ENCODE results near the gene RAB22A. TPM values are rescaled to one million over a fixed set of nuclear protein-coding genes. Genes with fewer than 3 reads are reported as not detected.

RAB22A gene
- total and polyA plus RNA-seq, 2 of the 4 experiments (the other 2 are of a cell fraction) = 8.2 to 8.4 TPM

DNA sequence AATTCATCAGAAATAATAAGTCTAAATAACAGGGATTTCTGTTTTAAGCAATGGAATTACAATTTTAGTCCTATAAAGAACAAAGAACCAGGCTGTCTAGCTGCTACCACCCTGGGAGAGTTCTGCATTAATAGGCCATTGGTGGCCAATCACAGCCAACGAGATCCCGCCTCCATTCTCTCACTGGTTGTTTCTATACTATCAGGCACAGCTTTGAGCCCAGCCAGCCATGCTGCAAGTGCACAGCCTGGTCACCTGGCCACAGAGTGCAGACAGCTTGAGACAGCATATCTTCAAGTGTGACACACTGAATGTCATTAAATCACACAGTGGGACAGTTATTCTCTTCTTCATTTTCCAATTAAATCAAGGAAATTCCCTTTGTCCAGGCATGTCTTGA is 16.1 kb upstream of the RAB22A start:
- Histone ChIP-seq H3K27ac (ENCODE audit: insufficient read depth, low read length) (no peak overlapping the region), H4K5ac (ENCODE audit: low read depth, low read length) (no peak overlapping the region), H3K56ac (ENCODE audit: extremely low read depth, insufficient read depth, low read length) (no peak overlapping the region), H2BK120ac (ENCODE audit: low read depth, low read length) (no peak overlapping the region), H3K79me1 (ENCODE audit: low read depth in 1 of 2, low read length in 2 of 2) (peaks cover 43 to 80% of the 10 kb centered on the region in 2 experiments), H4K20me1 (ENCODE audit: insufficient read depth, low read length) (peaks cover 38% of the 10 kb centered on the region), H3K9me1 (ENCODE audit: insufficient read depth, low read length) (peaks cover 9% of the 10 kb centered on the region; the same call in 1 of the 2 replicates), H3K23ac (ENCODE audit: low read depth, low read length) (no peak overlapping the region), H3K4me3 (ENCODE audit: insufficient read depth, low read depth, low read length) (no peak overlapping the region), H3K4ac (ENCODE audit: low read depth, low read length) (no peak overlapping the region), H4K8ac (ENCODE audit: low read depth in 2 of 2, low read length in 2 of 2) (no peak overlapping the region), H3K9me3 (ENCODE audit: control insufficient read depth, insufficient read depth, low read length) (no peaks in the 10 kb centered on the region), H2BK5ac (ENCODE audit: low read depth, low read length, poor library complexity, severe bottlenecking) (no peak overlapping the region), H3K9ac (ENCODE audit: low read depth, low read length) (no peak overlapping the region), H3K27me3 (ENCODE audit: control insufficient read depth, insufficient read depth, low read length) (no peaks in the 10 kb centered on the region), H3K14ac (replicated peaks; ENCODE audit: low read depth, low read length) (no peak overlapping the region), H3K4me1 (ENCODE audit: control insufficient read depth, insufficient read depth, low read length) (peaks cover 4% of the 10 kb centered on the region), H3K18ac (ENCODE audit: low read depth, low read length) (no peak overlapping the region), H2BK15ac (ENCODE audit: low read depth, low read length) (no peak overlapping the region), H4K91ac (ENCODE audit: insufficient read depth, low read depth, low read length) (no peak overlapping the region), H3K36me3 (ENCODE audit: control insufficient read depth, insufficient read depth, low read length) (peaks cover 4% of the 10 kb centered on the region), H3K4me2 (ENCODE audit: low read depth, low read length) (no peak overlapping the region), H2AFZ (replicated peaks; ENCODE audit: low read length, poor library complexity) (no peak overlapping the region), H2AK9ac (replicated peaks; ENCODE audit: low read depth, low read length, poor library complexity) (peak overlapping the region; percentile 46), H2BK20ac (ENCODE audit: low read depth, low read length) (no peak overlapping the region), H2AK5ac (ENCODE audit: low read depth, low read length) (no peak overlapping the region)
- 100% methylated on average over 1 of the region's 2 CpGs; no CpG with 5 or more reads in 1 of the 2 experiments for WGBS, 2 experiments (ENCODE audit: extremely low coverage in 2 of 2, insufficient read length in 1 of 2)
- intact Hi-C loops (cut with micrococcal nuclease) (loop anchor here (5.0 kb wide), 1 partner anchor 36 kb away; no protein-coding TSS in a partner anchor), in situ Hi-C loops (cut with MboI; ENCODE audit: low sequenced_read_pairs) (no loop called here), dilution Hi-C loops (cut with HindIII; ENCODE audit: low sequenced_read_pairs, unreplicated experiment) (no loop called here)
- DNase-seq (no peak), ATAC-seq (ENCODE audit: low read depth) (no peak)
- BruUV-seq (replicated peaks) = no TSS peak
- ChIA-PET CTCF (no interaction called here), POLR2A (ENCODE audit: unreplicated experiment) (no interaction called here)
- TF ChIP-seq USF2 (IDR thresholded peaks at IDR 0.05; ENCODE audit: low read depth, low read length) (no peak), NFE2L2 (IDR thresholded peaks at IDR 0.05; ENCODE audit: low read depth, low read length) (no peak), MXI1 (IDR thresholded peaks at IDR 0.05; ENCODE audit: borderline replicate concordance, low read depth, low read length) (no peak), FOS (IDR thresholded peaks at IDR 0.05; ENCODE audit: low read depth, low read length) (no peak), CTCF (conservative IDR thresholded peaks at IDR 0.05; ENCODE audit: low read depth, low read length) (no peak), RAD21 (IDR thresholded peaks at IDR 0.05; ENCODE audit: low read length) (no peak), MAZ (IDR thresholded peaks at IDR 0.05; ENCODE audit: borderline replicate concordance, low read depth, low read length) (no peak), POLR2A (IDR thresholded peaks at IDR 0.05; ENCODE audit: low read depth, low read length) (no peak), CHD1 (IDR thresholded peaks at IDR 0.05; ENCODE audit: low read depth, low read length) (no peak), CEBPB (IDR thresholded peaks at IDR 0.05; ENCODE audit: low read depth, low read length) (no peak), RFX5 (IDR thresholded peaks at IDR 0.05; ENCODE audit: low read depth, low read length) (no peak), MAFK (IDR thresholded peaks at IDR 0.05; ENCODE audit: low read depth, low read length) (no peak), BHLHE40 (IDR thresholded peaks at IDR 0.05; ENCODE audit: low read depth, low read length) (no peak), SMC3 (IDR thresholded peaks at IDR 0.05; ENCODE audit: low read depth, low read length) (no peak), RCOR1 (IDR thresholded peaks at IDR 0.05; ENCODE audit: insufficient replicate concordance, low read length) (no peak)
- TF ChIP-seq, protein P1, sequence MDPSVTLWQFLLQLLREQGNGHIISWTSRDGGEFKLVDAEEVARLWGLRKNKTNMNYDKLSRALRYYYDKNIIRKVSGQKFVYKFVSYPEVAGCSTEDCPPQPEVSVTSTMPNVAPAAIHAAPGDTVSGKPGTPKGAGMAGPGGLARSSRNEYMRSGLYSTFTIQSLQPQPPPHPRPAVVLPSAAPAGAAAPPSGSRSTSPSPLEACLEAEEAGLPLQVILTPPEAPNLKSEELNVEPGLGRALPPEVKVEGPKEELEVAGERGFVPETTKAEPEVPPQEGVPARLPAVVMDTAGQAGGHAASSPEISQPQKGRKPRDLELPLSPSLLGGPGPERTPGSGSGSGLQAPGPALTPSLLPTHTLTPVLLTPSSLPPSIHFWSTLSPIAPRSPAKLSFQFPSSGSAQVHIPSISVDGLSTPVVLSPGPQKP (IDR thresholded peaks at IDR 0.05; ENCODE audit: borderline replicate concordance, low read depth, low read length) = no peak

Data from IMR-90 (cell line).